GM21360 (cell line): ENCODE results near the gene KSR2.

ENCODE experiments used
- ATAC-seq: cut with Tn5 transposase; IDR thresholded peaks from one replicate; pipeline ENCODE4 v1.9.1; 2021; ENCODE audit warnings: mild to moderate bottlenecking, moderate library complexity; ENCODE audit not compliant: unreplicated experiment

The KSR2 gene

GRCh38 chr12:117473856-117474255, 494.9 kb downstream of the KSR2 start:
- no peak for ATAC-seq

DNA sequence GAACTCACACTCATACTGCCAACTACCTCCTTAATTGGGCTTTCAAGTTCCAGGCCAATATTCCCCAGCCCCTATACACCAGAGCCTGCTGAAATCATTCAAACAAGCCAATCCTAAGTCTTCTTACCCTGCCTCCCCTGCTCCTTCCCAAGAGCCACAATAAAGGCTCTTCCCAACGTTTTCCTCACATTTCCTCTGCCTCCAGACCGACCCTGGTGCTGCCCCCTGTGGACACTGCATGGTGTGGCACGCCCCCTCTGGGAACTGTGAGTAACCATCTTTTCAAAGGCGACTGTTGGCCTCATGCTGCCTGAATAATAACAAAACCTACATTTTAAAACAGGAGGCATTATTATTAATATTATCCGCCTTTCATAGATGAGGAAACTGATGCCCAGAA, 495.8 kb downstream of the KSR2 start:
- ATAC-seq = no peak

- ATAC-seq = no peak
These were observed 498.0 kb downstream of the KSR2 start for GRCh38 chr12:117470804-117471203.

GRCh38 chr12:117469883-117470483, 498.8 kb downstream of the KSR2 start:
- ATAC-seq = no peak

- ATAC-seq = no peak
These were observed 500.8 kb downstream of the KSR2 start for GRCh38 chr12:117468016-117468415.

- ATAC-seq = no peak
These were observed 501.2 kb downstream of the KSR2 start for GRCh38 chr12:117467588-117467987.

- ATAC-seq = no peak
These were observed 502.0 kb downstream of the KSR2 start for GRCh38 chr12:117466677-117467362.

GRCh38 chr12:117461732-117462131, 507.1 kb downstream of the KSR2 start:
- ATAC-seq = no peak

- no peak for ATAC-seq
These were observed 509.6 kb downstream of the KSR2 start for GRCh38 chr12:117459229-117459628.

GRCh38 chr12:117457189-117457588, 511.6 kb downstream of the KSR2 start:
- ATAC-seq = no peak

GRCh38 chr12:117456076-117456475, 512.7 kb downstream of the KSR2 start:
- no peak for ATAC-seq

DNA sequence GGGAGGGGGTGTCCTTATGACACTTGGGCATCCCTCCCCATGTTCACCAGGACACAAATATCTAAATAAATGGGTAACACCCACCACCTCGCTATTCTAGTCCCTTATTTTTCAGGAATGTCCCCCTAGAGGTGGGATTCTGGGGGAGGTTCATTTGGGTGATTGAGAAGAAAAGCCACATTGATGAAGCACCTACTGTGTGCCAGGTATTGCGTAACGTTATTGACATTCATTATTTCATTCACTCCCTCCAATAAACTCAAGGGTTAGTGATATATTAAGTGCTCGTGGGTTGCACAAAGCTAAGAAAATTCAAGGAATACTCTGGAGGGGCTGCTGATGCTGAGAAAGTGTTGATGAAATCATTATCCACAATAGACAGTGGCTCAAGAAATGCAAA, 514.8 kb downstream of the KSR2 start:
- no peak for ATAC-seq

DNA sequence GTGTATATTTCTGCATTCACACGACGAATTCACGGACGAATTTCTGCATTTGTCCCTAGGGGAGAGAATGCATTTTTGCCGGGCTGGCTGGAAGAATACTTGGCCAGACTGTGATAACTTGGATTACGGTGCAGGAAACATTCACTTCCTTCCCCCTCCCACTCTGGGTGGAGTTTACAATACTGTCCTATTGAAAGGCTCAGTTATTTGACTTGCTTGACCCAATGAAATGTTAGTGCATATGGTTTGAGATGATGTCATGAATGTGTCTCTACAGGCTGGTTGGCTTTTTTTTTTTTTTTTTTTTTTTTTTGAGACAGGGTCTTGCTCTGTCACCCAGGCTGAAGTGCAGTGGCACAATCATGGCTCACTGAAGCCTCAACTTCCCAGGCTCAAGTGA, 516.7 kb downstream of the KSR2 start:
- ATAC-seq = no peak

DNA sequence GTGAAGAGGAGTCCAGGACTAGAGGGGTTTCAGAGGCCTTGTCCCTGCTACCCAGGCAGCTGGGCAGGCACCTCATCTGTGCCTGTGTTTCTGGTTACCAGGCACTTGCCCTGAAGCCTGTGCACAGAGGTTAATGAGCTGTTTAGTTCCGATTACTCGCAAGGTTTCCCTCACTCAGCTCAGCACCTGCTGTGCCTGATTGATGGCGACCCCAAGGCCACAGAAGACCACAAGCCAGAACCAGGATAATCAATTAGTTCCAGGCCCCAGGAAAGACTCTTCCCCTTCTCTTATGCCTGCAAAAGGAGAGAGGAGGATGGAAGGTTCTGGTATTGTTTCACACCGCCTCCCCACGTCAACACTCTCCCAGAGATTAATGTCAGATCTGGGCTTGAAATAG, 518.6 kb downstream of the KSR2 start:
- ATAC-seq = no peak

- no peak for ATAC-seq
These were observed 521.0 kb downstream of the KSR2 start for GRCh38 chr12:117447665-117448366.

DNA sequence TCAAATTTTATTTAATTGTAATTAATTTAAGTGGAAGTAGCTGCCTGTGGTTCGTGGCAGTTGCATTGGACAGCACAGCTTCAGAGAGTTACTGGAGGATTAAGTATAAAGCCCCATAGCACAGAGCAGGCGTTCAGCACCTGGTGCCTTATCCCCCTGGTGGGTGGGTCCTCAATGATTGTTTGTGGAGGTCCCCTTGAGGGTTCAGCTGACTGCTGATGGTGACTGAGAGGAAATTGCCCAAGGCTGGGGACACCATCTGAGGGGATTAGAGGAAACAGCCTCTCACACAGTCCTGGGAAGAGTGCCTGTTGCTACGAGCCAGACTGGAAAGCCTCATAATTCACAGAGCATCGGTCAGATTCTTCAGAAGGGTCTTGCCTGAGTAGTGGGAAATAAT, 524.0 kb downstream of the KSR2 start:
- no peak for ATAC-seq

- ATAC-seq = no peak
These were observed 527.0 kb downstream of the KSR2 start for GRCh38 chr12:117441751-117442150.

- ATAC-seq = no peak
These were observed 528.4 kb downstream of the KSR2 start for GRCh38 chr12:117440384-117440783.

- no peak for ATAC-seq
These were observed 529.2 kb downstream of the KSR2 start for GRCh38 chr12:117439531-117440001.

GRCh38 chr12:117438809-117439208, 530.0 kb downstream of the KSR2 start:
- ATAC-seq = no peak

GRCh38 chr12:117437516-117438255, 531.1 kb downstream of the KSR2 start:
- ATAC-seq = no peak
